Hepatocyte (in vitro differentiated cells): Measurements from ENCODE around the gene SORCS2.

ENCODE experiments used
- EZH2 ChIP-seq: fragments of 200-600 bp; sonication (generic); IDR thresholded peaks from 2 replicates; pipeline ENCODE4 v1.6.1; 2016; ENCODE audit warnings: antibody characterized with exemption, mild to moderate bottlenecking, borderline replicate concordance
- EZH2phosphoT487 ChIP-seq: fragments of 200-600 bp; sonication (generic); IDR thresholded peaks from one replicate; pipeline ENCODE4 v1.6.1; 2018; ENCODE audit warnings: antibody characterized with exemption, mild to moderate bottlenecking, low read depth, moderate library complexity; ENCODE audit not compliant: unreplicated experiment, severe bottlenecking
- TF ChIP-seq, protein P1 (sequence below): fragments of 200-600 bp; sonication (generic); IDR thresholded peaks from 2 replicates; pipeline ENCODE4 v1.5.1; 2016; ENCODE audit warnings: antibody characterized with exemption, mild to moderate bottlenecking; ENCODE audit not compliant: poor library complexity

DNA sequence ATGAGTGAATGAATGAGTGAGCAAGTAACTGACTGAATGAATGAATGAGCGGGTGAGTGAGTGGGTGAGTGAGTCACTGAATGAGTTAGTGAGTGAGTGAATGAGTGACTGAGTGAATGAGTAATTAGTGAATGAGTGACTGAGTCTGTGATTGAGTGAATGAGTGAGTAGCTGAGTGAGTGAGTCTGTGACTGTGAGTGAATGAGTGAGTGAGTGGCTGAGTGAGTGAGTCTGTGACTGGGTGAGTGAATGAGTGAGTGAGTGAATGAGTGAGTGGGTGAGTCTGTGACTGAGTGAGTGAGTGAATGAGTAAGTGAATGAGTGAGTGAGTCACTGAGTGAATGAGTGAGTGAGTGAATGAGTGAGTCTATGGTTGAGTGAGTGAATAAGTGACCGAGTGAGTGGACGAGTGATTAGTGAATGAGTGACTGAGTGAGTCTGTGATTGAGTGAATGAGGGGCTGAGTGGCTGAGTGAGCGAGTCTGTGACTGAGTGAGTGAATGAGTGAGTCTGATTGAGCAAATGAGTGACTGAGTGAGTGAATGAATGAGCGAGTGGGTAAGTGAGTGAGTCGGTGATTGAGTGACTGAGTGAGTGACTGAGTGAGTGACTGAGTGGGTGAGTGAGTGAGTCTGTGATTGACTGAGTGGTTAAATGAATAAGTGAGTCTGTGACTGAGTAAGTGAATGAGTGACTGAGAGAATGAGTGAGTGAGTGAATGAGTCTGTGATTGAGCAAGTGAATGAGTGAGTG, 465.4 kb downstream of the SORCS2 start:
- TF ChIP-seq EZH2phosphoT487 (no peak), EZH2 (no peak)
- TF ChIP-seq, protein P1, sequence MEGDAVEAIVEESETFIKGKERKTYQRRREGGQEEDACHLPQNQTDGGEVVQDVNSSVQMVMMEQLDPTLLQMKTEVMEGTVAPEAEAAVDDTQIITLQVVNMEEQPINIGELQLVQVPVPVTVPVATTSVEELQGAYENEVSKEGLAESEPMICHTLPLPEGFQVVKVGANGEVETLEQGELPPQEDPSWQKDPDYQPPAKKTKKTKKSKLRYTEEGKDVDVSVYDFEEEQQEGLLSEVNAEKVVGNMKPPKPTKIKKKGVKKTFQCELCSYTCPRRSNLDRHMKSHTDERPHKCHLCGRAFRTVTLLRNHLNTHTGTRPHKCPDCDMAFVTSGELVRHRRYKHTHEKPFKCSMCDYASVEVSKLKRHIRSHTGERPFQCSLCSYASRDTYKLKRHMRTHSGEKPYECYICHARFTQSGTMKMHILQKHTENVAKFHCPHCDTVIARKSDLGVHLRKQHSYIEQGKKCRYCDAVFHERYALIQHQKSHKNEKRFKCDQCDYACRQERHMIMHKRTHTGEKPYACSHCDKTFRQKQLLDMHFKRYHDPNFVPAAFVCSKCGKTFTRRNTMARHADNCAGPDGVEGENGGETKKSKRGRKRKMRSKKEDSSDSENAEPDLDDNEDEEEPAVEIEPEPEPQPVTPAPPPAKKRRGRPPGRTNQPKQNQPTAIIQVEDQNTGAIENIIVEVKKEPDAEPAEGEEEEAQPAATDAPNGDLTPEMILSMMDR: no peak
